Mucosa of gallbladder (tissue), 1 donor: ENCODE results near the gene IRX5. TPM values are rescaled to one million over a fixed set of nuclear protein-coding genes. Genes with fewer than 3 reads are reported as not detected.

Experiments used
- DNase-seq: peaks from one replicate; pipeline ENCODE4 v3.0.0-alpha.2; 2020; ENCODE audit warnings: low spot score
- total RNA-seq: library from RNA; stranded (reverse); gene quantifications from one replicate; pipeline ENCODE4 v1.2.1, GENCODE V29; 2021
- donor health status: DM: no; HTN: no; CAD: no.

IRX5 gene
- total RNA-seq, 1 donor from 2014 or later: 0.12 TPM

- no peak for DNase-seq
Measured at GRCh38 chr16:54931120-54932014, 702 bp downstream of the IRX5 start.

DNA sequence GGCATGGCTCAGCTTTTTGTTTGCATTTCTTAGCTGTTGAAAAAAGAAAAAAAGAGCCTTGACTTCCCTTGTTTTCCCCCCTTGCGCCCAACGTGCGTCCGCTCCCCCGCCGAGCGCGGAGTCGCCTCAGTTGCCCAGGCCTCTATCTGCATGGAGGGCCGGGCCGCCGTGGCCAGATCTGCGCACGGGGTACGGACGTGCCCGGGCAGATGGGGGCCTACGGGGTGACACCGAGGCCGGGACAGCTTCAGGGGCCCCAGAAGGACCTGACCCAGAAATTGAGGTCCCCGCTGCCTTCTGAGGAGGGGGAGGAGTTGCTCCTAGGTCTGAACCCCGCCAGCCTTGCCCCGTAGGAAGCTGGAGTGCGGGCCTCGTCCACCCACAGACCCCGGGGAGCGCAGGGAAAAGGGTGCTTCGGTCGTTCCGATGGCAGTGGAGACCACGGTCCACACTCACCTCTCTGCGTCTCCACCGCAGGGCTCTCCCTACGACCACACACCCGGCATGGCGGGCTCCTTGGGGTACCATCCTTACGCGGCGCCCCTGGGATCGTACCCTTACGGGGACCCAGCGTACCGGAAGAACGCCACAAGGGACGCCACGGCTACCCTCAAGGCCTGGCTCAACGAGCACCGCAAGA is 1.5 kb downstream of the IRX5 start:
- DNase-seq: no peak

GRCh38 chr16:54932737-54933254 is 2.1 kb downstream of the IRX5 start:
- DNase-seq: no peak

- DNase-seq: no peak
Measured at GRCh38 chr16:54933281-54934011, 2.8 kb downstream of the IRX5 start.

GRCh38 chr16:54934481-54935265 is 4.0 kb downstream of the IRX5 start:
- no peak for DNase-seq

DNA sequence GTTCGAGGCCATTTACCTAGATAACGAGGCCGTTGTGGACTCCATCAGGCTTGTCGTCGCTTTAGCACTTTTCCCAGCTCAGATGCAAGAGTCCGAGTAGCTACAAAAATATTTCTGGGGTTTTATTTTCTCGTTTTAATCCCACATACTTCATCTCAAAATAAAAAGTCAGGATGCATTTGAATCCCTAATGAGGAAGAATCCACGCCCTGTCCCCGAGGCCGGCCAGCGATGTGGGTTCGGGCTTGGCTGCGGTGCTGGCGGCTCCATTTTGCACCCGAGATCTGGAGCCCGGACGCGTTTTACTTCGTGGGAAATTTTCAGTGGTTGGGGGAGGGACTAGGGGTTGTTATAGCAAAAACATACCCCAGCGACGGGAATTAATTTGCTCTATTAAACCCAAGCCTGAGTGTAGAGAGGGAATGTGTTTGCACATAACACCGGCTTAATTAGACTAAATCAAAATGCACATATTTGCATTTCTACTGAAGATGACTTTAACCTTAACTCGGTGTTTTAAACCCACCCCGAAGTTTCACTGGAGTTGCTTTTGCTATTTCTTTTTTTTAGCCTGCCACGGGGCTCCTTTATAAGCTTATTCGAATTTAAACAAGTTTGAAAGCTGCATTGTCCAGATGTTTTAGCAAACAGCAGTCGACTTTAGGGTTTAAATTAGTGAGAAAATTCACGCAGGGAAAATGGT is 4.8 kb downstream of the IRX5 start:
- DNase-seq: no peak

- no peak for DNase-seq
Measured at GRCh38 chr16:54936201-54936978, 5.7 kb downstream of the IRX5 start.

GRCh38 chr16:54936979-54937670 is 6.5 kb downstream of the IRX5 start:
- DNase-seq: no peak

DNA sequence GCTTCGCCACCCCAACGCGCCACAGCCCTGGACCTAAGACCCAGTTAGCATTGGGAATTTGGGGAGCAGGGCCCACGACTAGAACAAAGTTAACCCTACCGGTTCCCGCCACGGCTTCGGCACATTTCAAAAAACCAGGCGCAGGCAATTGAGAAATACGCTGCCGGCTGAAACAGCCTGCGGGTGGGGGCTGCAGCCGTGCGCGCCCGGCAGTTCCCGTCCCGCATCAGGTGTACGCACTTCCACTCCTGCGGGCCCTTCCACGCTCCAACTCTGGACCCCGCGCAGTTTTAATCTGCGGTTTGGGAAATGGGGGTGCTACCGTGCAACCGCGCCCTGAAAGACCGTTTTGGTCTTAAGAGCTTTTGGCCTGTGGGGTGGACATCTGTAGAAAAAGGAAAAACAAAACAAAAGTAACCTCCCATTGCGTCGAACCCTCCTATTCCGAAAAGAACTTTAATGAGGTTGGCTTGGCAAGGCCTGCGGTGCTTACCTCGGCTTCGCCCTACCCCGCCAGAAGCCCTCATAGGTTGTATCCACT is 7.1 kb downstream of the IRX5 start:
- DNase-seq: no peak

GRCh38 chr16:54938212-54939028 is 7.8 kb downstream of the IRX5 start:
- DNase-seq: no peak

GRCh38 chr16:54939029-54939346 is 8.3 kb downstream of the IRX5 start:
- no peak for DNase-seq

GRCh38 chr16:54939510-54940278 is 9.0 kb downstream of the IRX5 start:
- peak; percentile 5 for DNase-seq

- DNase-seq: peak; percentile 7
Measured at GRCh38 chr16:54940279-54940604, 9.6 kb downstream of the IRX5 start.

GRCh38 chr16:54942353-54942943 is 11.8 kb downstream of the IRX5 start:
- DNase-seq: peak; percentile 5

- no peak for DNase-seq
Measured at GRCh38 chr16:54944002-54944401, 13.3 kb downstream of the IRX5 start.

DNA sequence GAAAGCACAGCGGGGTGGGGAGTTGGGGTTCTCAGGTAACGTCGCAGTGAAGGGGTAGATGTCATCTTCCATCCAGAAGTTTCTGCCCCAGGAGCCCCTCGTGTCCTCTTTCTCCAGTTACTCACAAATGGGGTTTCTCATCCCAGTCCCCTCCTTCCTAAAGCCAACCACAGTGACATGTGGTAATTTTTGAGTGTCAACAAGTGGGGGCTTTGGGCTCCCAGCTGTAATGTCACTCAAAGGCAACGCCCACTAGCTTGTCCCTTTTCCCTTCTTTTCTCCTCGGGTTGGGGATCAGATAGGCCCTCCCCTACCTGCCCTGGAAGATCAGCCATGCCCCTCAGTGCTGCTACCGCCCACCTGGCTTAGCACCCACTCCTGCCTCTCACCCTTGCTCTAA is 14.4 kb downstream of the IRX5 start:
- no peak for DNase-seq

DNA sequence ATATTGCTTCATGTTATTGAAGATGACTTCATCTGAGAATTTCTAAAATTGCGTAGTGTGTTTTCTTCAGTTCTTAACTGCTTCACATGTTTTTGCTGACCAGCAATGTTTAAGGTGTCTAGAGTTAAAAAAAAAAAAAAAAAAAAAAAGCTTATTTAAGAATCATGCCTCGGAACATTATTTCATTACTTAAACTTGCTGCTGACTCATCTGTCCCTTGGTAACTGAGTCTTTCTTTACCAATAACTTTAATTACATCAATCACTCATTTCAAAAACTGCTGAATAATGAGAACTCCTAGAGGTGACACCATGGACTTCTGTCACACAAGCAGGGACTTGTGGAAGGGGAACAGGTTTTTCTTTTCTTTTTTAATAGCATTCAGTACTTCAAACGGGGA is 16.2 kb downstream of the IRX5 start:
- DNase-seq: no peak
